ENCODE data around the gene METTL2B.
"Not testable (repeated sequence)": the region's sequence is repeated elsewhere in the genome, so short reads cannot be mapped to it uniquely, and the experiment has no call there.

Gene METTL2B

DNA sequence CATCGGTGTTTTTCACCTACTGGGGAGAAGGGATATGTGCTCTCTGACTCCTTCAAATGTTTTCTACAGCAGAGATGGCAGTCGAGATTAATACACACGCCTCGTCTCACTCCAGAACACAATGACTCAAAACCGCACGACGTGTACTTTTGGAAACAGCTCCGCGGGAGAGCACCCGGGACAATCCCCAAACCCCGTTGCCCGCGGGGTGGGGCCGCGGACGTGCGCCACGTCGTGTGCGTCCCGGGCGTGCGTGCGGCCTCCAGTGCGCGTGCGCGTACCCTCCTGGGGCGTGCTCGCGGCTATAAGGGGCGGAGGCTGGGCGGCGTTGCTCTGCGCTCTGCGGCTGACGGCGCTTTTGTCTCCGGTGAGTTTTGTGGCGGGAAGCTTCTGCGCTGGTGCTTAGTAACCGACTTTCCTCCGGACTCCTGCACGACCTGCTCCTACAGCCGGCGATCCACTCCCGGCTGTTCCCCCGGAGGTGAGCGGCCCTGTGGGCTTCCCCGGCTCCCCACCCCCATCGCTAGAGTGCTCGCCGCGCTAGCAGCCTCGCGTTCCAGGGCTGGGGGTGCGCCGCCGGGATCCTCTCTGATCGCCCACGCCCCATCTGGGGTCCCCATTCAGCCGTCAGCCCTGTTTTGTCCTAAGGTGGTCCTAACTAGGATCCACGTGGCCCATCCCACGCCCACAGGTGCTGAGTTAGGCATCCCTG lies 20.8 kb upstream of the METTL2B start, which contains the start of gene HILPDA:
HILPDA (plus strand) TSS at position 336 of the 712 bp plus-strand sequence. CDS start 1,391 bp downstream, outside the sequence.
- DNase-seq (ENCODE audit: low spot score): peak; percentile 94

DNA sequence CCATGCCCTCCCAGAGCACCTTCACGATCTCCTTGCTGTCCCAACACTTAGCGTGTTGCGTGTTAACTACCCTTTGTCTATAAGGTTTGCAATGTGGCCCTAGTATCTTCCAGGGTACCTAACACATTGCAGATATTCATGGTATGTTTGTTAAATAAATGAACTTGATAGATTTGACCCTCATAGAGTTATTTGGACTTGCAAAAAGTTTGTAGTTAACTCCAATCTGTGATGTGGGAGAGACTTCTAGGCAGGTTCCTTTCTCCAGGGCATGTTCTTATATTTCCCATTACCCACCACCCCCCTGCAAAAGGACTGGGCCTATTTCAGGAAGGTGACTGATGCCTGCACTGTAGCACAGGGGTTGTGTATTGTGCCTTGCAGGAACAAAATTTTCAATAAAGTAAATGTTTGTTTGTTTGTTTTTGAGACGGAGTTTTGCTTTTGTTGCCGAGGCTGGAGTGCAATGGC lies 20.3 kb upstream of the METTL2B start:
- no peak for DNase-seq (ENCODE audit: low spot score)

DNA sequence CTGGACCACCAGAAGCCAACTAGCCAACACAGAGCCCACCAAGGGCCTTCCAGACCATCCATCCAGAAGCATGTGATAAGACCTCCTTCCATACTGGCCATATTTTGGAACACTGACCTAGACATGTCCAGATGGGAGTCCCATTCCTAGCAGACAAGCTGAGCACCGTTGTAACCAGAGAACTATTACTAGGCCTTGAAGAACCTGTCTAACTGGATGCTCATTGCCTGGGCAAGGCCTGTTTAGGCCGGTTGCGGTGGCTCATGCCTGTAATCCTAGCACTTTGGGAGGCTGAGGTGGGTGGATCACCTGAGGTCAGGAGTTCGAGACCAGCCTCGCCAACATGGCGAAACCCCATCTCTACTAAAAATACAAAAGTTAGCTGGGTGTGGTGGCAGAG lies 19.2 kb upstream of the METTL2B start:
- DNase-seq (ENCODE audit: low spot score): not testable (repeated sequence)

DNA sequence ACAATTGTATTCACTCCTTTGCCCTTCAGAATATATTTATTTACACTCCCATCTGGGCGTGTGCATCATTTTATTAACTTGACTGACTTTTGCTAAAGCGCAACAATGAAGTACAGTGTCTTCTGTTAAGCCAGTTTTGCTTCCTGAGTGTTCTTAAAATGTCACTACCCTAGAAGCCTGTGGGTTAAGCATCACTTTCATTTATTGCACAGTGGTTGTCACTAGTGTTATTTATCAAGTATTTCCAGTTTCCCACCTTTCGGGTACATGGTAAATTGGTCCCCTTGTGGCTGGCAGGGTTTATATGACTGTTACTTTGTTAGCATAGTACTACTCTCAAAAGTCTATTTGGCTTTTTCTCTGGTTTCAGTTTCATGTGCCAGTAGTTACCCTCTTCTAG lies 17.6 kb upstream of the METTL2B start:
- no peak for DNase-seq (ENCODE audit: low spot score)

DNA sequence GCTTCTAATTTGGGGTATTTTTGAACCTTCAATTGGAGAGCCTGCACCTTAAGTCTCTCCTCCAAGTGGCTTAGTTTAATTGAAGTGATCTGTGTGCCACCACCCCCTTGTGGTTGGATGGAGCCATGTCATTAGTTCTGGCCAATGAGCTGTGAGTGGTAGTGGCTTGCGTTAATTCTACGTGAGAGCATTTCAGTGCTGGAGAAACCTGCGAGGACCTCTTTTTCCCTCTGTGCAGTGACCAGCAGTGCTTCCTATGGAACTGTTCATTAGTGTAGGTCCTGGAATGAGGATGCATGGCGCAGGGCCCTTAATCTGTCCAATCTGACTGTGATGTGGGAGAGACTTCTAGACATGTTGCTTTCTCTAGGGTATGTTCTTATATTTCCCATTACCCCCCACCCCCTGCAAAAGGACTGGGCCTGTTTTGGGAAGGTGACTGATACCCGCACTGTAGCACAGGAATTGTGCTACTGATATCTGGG lies 17.1 kb upstream of the METTL2B start:
- peak; percentile 69 for DNase-seq (ENCODE audit: low spot score)

DNA sequence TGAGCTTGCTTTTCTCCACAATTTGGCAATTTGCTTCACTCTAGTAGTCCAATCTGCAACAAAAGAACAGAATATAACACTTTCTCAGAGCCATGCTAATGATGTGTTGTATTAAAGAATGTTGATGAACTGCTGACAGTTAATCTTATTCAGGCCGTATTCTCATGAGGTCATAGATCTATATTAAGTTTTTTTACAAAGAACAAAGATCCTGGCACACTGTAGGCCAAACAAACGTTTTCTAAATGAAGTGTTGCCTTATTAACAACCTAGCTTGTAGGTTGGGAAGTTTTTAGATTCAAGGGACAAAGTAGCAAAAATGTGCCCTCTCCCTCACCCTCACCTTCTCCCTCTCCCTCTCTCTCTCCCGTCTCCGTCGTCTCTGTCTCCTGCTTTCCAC lies 14.1 kb upstream of the METTL2B start:
- no peak for DNase-seq (ENCODE audit: low spot score)

DNA sequence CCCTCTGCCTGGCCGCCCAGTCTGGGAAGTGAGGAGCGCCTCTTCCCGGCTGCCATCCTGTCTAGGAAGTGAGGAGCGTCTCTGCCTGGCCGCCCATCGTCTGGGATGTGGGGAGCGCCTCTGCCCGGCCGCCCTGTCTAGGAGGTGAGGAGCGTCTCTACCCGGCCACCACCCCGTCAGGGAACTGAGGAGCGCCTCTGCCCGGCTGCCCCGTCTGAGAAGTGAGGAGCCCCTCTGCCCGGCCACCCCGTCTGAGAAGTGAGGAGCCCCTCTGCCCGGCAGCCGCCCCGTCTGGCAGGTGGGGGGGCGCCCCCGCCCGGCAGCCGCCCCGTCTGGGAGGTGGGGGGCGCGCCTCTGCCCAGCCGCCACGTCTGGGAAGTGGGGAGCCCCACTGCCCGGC lies 13.2 kb upstream of the METTL2B start:
- DNase-seq (ENCODE audit: low spot score): not testable (repeated sequence)

DNA sequence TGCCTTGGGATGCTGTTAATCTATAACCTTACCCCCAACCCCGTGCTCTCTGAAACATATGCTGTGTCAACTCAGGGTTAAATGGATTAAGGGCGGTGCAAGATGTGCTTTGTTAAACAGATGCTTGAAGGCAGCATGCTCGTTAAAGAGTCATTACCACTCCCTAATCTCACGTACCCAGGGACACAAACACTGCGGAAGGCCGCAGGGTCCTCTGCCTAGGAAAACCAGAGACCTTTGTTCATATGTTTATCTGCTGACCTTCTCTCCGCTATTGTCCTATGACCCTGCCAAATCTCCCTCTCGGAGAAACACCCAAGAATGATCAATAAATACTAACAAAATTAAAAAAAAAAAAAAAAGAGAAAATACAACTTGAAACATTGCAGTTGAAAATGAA lies 12.6 kb upstream of the METTL2B start:
- DNase-seq (ENCODE audit: low spot score): not testable (repeated sequence)

DNA sequence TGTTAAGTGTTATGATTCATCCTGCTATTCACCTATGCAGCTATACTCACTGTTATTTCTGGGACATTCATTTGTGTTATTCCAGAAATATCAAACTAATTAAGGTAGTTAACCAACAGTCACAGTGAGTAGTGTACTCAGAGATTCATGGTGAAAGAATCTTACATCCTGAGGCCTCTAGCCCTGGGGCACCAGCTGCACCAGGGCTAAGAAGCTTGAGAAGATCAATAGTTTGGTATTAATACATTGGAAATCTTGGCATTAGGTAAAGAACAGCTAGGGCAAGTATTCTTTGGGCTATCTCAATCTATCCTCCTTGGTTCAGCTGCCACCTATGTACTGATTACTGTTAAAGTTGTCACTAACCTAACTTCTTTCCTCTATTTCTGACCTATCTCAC lies 9.7 kb upstream of the METTL2B start:
- DNase-seq (ENCODE audit: low spot score): not testable (repeated sequence)

DNA sequence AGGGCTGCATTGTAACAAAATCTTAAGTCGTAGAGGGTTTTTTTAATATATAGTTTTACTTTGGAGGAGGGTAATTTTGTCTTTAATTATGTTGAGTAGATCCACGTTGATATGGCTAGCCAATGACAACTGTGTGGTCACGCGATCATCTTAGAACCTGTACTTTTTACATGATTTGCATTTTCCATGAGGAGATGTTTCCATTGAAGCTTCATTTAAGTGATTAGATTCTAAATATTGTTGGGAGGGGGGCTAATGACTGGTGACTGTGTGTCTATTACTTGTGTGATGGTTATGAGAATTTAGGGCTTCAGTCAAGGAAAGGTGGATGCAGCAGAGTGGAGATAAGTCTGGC lies 765 bp downstream of the METTL2B start:
- DNase-seq (ENCODE audit: low spot score): not testable (repeated sequence)

DNA sequence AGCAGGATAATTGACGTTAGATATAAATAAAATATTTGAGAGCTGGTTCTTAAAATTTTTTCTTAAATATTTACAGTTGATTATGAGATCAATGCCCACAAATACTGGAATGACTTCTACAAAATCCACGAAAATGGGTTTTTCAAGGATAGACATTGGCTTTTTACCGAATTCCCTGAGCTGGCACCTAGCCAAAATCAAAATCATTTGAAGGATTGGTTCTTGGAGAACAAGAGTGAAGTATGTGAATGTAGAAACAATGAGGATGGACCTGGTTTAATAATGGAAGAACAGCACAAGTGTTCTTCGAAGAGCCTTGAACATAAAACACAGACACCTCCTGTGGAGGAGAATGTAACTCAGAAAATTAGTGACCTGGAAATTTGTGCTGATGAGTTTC lies 2.5 kb downstream of the METTL2B start:
- not testable (repeated sequence) for DNase-seq (ENCODE audit: low spot score)

DNA sequence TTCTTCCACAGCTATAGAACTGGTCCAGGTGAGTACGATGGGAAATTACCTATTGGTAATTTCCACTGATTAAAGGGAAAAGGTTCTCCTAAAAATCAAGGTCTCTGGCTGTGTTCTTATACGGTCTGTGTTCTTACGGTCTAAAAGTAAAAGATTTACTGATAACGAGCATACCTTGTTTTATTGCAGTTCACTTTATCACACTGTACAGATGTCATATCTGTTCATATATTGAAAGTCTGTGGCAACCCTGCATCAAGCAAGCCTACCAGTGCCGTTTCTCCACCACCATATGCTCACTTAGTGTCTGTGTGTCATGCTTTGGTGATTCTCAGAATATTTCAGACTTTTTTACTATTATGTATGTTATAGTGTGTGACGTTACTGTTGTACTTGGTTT lies 11.6 kb downstream of the METTL2B start:
- not testable (repeated sequence) for DNase-seq (ENCODE audit: low spot score)

DNA sequence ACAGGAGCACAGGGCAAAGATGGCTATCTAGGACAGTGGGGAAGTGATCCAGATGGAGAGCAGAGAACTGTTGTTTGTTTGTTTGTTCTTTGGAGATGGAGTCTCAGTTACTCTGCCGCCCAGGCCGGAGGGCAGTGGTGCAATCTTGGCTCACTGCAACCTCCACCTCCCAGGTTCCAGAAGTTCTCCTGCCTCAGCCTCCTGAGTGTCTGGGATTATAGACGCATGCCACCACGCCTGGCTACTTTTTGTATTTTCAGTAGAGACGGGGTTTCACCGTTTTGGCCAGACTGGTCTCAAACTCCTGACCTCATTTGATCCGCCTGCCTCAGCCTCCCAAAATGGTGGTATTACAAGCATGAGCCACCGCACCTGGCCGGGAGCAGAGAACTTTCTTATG lies 20.9 kb downstream of the METTL2B start:
- DNase-seq (ENCODE audit: low spot score): no peak

DNA sequence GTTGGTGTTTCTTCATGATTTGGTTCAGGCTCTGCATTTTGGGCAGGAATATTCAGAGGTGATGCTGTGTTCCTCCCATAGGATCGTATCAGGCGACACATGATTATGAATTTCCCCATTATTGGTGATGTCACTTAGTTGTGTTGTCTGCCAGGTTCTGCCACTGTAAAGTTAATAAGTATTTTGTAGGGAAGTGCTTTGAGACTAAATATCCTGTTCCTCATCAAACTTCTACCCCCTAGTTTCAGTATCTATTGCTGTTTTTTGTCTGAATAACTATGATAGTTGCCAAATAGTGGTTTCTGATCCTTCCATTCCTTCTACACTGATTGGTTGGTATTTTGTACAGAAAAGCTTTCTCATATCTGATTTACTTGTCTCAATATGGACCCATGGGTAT lies 28.9 kb downstream of the METTL2B start:
- not testable (repeated sequence) for DNase-seq (ENCODE audit: low spot score)

DNA sequence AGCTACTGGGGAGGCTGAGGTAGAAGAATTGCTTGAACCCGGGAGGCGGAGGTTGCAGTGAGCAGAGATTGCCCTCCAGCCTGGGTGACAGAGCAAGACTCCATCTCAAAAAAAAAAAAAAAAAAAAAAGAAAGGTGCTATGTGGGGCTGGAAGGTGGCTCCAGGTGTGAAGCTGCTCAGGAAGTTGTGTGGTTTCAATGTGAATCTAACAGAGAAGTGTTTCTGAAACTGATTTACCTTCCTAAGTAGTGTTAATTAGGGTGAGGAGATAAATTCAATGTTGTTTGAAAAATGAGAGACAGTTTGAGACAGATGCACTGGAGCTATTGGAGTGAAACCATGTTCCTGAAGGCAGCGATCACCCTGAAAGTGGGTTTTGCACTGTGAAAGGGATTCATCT lies 30.3 kb downstream of the METTL2B start:
- peak; percentile 25 for DNase-seq (ENCODE audit: low spot score)

DNA sequence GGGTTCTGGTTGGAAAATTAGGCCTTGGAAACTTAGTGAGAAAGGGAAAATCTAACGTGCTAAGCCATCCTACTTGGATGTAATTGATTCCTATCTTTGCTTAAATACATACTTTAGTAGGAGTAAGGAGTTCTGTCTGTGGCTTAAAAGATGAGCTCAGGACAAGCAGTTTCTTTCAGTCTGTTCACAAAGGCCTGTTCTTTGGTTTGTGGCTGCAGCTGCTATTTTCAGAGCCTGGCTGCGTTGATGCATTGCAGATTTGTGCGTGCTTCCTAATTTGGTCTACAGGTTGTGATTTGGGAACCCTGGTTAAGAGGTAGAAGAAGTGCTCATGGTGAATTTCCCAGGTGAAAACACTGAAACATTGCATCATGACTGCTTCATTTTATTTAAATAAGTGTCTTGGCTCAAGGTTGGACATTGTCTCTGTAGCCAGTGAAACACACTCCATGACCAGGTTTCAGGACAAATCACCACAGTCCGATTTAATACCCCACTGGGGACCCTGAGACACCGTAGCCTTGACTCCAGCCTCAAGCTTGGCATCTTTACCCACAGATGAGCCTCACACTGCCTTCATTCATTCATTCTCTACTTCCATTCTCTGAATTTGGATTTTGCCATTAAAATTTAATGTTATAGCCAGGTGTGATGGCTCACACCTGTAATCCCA lies 30.9 kb downstream of the METTL2B start:
- DNase-seq (ENCODE audit: low spot score): not testable (repeated sequence)

DNA sequence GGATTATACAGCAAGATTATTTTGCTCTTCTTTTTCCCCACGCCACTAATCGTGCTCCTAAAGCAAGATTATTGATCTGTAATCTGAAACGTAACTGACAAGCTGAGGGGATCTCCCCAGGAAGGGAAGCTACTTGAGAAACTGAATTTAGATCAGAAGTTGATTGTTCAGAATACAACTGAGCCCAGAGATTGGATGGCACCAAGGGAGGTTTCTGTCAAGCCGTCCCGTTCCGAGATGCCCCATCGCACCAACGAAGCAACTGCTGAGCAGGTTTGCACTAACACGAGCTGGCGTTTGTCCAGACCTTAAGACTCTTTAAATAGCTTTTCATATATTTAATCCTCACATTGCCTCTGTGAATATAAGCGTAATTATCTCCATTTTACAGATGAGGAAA lies 35.1 kb downstream of the METTL2B start:
- not testable (repeated sequence) for DNase-seq (ENCODE audit: low spot score)

DNA sequence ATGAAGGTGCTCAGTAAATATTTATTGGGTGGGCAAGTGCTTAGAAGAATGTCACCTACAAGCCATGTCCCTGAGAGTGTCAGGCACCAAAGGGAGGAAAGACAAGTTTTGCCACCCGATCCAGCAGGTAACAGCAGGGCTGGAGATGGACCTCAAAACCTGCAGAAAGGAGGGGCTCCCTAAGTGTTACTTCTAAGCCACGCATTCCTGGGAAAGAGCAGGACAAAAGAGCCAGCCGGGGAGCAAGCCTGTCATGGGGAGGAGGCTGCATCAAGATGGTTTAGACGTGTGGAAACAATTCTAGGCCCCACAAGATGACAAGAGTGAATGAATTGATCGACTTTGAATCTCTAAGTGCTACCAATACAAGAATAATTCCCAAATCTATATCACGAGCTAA lies 38.7 kb downstream of the METTL2B start:
- DNase-seq (ENCODE audit: low spot score): not testable (repeated sequence)

DNA sequence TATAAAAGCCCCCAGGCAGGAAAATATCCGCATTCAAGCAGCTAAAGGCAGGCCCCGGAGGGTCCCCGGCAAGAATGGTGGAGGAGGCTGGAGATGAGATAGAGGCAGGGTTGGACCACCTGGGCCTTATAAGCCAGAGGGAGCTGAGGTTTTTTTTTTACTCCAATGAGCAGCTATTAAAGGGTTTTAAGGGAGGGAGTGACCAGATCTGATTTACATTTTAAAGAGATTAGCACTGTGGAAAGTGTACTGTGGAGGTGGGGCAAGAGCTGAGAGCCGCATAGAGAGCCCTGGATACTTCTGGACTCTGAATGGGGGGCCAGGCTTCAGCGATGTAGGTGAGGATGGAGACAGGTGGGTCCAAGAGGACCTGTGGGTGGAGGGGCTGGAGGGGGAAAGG lies 40.5 kb downstream of the METTL2B start:
- not testable (repeated sequence) for DNase-seq (ENCODE audit: low spot score)

DNA sequence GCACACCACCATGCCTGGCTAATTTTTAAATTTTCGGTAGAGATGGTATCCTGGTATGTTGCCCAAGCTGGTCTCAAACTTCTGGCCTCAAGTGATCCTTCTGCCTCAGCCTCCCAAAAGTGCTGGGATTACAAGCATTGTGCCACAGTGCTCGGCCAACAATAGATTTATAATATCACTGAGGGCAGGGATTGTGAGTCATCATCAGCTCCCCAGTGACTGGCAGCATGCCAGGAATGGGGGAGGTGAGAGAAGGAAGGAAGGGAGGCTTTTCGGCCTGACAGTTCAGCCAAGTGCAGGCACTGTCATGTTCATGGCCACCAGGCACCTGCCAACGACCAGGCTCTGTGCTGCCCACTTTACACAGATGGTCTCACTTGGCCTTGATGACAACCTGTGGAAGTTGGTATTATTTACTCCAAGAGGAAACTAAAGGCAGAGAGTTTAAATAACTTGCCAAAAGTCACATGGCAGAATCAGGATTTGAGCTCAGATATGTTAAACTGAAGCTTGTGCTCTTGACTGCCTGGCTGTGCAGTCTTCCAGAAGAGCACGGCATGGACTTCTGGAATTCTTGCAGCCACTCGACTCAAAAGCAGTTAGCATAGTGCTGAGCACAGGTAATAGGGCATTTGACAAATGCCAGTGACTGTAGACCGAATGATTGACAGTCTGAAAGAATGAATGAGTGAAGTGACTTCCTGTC lies 46.8 kb downstream of the METTL2B start:
- peak; percentile 84 for DNase-seq (ENCODE audit: low spot score)

DNA sequence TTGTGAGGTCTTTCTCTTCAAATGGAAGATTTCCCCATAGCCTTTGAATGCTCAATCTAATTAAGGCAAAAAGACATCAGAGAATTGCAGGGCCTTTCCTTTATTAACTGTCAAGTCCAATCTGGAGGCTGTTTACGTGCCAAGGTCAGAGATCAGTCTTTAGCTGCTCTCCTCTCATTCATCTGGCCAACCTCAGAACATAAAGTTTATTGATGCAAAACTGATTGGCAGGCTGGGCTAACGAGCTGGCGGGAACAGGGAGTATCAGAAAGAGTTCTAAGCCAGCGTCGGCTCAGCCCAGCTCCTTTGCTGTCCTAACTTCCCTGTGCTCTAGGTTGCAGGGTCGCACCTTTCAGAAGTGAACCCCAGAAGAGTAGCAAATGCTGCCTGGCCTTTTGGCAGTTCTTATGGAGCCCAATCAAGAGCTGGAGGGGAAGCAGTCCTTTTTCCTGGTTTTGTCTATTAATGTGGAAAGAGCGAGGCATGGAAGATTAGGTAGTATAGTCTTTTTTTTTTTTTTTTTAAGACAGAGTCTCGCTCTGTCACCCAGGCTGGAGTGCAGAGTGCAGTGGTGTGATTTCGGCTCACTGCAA lies 47.5 kb downstream of the METTL2B start:
- not testable (repeated sequence) for DNase-seq (ENCODE audit: low spot score)

DNA sequence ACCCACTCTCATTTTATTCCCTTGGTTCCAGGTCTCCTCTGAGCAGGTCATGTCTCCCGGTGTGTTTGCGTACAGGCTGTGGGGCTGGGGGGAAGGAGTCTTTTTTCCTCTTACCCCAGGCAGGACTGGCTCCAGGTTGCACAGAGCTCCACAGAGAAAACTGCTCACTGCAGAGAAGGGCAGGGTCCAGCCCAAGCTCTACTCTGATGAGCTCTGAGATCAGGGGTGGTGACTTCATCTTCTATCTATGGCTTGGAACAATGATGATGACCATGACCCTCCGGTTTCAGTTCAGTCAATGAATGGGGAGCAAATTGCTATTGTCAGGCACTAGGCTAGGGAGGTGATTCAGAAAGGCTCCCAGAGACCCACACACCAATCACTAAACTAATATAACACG lies 49.0 kb downstream of the METTL2B start:
- DNase-seq (ENCODE audit: low spot score): not testable (repeated sequence)
